ENCODE results near the gene ABHD5.
"Not testable (repeated sequence)": the region's sequence is repeated elsewhere in the genome, so short reads cannot be mapped to it uniquely, and the experiment has no call there.

ABHD5 gene

DNA sequence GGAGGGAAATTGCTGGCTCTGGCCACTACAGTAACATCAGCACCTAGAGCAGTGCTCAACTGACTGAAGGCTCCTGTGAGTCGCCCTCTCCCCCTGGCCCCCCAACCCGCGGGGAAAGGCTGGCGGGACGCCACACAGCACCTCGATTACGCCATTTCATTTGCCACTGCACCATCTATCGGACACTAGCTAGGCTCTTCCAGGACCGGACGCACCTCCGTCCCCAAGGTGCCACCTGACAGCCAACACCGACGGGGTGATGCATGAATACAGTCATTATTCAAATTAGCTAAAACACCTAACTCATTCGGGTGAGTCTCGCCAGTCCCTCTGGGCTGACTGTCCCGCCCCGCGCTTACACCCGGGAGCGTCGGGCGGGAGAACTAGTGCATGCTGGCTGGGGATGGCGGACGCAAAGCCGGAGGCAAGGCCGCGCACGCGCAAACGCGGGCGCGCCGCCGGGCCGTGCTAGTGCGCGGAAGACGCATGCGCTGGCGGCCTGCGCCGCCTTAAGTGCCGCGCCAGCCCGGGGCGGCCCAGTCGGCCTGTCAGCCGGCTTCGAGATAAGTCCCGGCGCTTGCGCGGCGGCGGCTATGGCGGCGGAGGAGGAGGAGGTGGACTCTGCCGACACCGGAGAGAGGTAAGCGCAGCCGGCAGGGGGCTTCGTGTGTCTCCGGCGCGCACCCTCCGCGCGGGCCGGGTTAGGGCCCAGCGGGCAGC lies at the start of gene ABHD5:
TSS of gene ABHD5 (plus strand) at position 539 of the 720 bp plus-strand sequence. CDS start at position 594, 55 bp downstream.
- DNase-seq, result peak; percentile 94

DNA sequence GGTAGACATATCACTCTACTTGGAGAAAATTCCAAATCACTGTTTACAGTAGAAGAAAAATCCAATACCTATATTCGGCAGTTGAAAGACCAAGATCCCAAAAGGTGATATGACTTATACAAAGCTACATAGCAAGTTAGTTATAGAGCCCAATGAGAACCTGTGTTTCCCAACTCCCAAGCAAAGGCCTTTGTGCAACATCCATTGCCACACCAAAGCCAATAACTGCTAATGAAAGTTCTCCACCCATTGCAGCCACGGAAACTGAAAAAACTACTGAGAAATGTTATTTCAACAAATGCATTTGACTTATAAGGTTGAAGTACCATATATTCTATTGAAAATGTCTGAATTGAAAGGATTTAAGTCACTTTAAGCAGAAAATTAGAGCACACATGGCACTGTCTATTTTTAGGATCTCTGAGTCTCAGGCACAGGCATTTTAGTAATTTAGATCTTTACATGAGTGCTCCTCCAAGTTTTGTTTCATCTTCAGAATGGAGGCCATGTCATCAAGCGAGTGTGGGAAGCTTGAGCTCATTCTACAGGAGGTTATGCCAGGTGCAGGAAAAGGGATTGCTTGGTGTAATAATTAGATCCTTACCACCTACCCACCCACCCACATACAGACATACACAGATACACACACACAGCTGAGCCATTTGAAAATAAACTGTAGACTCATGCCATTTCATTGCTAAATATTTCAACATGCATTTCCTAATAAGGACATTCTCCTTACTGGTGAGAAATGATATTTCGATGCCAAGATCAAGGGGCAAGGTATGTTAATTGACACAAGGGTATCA lies 49.2 kb upstream of the ABHD5 start:
- no peak for DNase-seq

DNA sequence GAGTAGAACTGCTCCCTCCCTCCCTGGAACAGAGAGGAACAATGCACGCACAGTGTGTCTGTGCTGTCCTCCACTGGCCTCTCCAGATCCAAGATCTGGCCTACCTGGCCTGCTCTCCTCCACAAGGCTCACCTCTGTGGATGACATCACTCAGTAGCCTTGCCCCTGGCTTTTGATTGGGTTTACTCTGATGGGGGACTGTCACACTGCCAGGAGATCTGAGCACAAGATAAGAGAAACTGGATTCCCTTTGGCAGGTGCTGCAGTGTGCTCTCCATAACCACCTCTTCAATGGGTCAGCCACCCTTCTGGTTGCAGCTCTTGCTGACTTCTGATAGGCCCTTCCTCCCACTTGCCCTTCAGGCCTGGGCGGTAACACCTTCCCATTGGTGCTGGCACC lies 46.3 kb upstream of the ABHD5 start:
- no peak for DNase-seq

DNA sequence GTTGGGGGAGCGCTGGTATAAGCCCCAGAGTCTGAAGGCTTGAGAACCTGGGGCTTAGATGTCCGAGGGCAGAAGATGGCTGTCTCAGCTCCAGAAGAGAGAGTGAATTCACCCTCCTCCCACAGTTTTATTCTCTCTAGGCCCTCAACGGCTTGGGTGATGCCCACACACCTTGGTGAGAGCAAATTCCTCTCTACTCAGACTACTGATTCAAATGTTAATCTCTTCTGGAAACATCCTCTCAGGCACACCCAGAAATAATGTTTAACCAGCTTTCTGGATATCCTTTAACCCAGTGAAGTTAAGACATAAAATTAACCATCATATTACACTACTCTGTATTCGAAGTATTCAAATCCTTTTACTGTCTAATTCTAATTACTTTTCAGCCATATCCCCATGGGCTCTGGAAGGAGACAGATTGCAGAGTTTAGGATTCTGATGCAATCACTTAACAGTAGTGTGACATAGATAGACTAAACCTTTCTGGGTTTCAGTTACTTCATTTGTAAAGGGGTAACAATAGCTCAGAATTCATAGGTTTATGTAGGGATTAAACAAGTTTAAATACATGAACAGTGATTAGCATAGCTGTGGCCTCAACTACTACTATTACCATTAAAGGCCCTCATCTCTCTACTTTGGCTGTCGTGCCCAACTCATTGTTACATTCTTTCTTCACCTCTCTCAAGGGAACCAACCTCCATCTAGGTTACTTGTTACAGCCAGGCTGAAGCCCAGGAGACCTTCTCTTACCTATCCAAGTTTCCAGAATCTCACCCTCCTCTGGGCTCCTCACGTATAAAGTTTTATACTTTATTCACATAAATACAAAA lies 43.2 kb upstream of the ABHD5 start:
- no peak for DNase-seq

DNA sequence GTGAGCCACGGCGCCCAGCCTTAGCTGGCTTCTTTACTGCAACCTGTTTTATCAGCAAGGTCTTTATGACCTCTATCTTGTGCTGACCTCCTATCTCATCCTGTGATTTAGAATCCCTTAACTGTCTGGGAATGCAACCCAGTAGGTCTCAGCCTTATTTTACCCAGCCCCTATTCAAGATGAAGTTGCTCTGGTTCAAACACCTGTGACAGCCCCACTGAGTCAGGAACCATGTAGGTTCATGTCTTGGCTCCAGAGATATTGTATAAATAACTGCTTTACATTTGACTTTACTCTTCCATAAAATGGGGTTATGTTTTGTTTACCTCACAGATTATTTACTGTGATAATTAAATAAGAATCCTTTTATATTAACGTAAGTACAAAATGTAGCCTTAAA lies 41.8 kb upstream of the ABHD5 start:
- DNase-seq, result no peak

DNA sequence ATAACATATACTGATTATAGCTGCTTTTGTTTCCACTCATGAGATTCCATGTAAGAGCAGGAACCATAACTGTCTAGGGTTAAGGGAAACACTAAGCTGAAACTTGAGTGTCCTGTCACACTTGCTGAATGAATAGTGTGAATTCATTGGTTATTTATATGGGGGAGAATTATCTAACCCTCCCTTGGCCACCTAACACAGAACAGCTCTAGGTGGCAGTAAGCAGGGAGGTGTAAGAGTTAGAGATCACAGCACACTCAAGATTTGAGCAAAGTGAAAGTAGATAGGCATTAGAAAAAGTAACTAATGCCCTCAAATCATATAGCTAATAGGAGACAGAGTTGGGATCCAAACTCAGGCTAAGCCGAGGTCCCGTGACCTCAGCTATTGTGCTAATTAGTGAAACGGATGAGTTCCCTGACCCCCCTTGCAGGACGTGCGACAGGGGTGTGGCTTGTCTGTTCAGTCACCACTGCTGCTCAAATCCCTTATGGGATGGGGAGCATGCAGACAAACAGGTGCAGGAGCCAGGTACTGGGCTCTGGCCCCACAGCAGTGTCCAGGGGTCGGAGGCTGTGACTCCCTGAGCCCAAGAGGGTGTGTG lies 41.3 kb upstream of the ABHD5 start:
- DNase-seq, result no peak

DNA sequence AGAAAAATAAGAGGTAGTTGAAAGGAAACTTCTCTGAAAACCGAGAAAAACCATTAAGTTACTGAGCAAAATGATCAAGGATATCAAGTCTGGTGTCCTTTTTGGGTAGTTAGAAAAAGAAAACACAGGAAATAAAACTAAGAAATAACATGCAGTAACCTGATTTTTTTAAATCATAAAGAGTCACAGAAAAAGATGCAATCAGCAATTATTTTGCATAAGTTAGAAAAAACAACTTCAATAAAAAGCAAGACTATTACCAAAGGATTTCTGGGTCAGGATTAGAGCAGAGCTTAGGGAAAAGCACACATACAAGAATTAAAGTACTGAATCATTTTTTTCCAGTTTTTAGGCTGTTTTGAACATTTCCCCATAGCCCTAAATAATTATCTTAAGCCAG lies 40.4 kb upstream of the ABHD5 start:
- DNase-seq, result no peak

DNA sequence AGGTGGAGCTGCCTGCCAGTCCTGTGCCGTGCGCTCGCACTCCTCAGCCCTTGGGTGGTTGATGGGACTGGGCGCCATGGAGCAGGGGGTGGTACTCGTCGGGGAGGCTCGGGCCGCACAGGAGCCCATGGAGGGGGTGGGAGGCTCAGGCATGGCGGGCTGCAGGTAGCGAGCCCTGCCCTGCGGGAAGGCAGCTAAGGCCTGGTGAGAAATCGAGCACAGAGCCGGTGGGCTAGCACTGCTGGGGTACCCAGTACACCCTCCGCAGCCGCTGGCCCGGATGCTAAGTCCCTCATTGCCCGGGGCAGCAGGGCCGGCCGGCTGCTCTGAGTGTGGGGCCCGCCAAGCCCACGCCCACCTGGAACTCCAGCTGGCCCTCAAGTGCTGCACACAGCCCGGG lies 34.3 kb upstream of the ABHD5 start:
- DNase-seq, result not testable (repeated sequence)

DNA sequence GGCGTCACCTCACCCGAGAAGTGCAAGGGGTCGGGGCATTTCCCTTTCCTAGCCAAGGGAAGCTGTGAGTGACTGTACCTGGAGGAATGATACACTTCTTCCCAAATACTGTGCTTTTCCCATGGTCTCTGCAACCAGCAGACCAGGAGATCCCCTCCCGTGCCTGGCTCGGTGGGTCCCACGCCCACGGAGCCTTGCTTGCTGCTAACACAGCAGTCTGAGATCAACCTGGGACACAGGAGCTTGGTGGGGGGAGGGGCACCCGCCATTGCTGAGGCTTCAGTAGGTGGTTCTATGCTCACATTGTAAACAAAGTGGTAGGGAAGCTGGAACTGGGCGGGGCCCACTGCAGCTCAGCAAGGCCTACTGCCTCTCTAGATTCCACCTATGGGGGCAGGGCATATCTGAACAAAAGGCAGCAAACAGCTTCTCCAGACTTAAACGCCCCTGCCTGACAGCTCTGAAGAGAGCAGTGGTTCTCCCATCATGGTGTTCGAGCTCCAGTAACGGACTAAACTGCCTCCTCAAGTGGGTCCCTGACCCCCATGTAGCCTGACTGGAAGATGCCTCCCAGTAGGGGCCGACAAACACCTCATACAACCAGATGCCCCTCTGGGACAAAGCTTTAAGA lies 31.4 kb upstream of the ABHD5 start:
- no peak for DNase-seq

DNA sequence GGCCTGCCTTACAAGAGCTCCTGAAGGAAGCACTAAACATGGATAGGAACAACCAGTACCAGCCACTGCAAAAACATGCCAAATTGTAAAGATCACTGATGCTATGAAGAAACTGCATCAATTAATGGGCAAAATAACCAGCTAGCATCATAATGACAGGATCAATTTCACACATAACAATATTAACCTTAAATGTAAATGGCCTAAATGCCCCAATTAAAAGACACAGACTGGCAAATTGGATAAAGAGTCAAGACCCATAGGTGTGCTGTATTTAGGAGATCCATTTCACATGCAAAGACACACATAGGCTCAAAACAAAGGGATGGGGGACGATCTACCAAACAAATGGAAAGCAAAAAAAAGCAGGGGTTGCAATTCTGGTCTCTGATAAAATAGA lies 29.4 kb upstream of the ABHD5 start:
- not testable (repeated sequence) for DNase-seq

DNA sequence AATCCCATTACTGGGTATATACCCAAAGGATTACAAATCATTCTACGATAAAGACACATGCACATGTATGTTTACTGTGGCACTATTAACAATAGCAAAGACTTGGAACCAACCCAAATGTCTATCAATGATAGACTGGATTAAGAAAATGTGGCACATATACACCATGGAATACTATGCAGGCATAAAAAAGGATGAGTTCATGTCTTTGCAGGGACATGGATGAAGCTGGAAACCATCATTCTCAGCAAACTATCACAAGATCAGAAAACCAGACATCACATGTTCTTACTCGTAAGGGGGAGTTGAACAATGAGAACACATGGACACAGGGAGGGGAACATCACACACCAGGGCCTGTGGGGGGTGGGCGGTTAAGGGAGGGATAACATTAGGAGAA lies 25.7 kb upstream of the ABHD5 start:
- DNase-seq, result not testable (repeated sequence)

DNA sequence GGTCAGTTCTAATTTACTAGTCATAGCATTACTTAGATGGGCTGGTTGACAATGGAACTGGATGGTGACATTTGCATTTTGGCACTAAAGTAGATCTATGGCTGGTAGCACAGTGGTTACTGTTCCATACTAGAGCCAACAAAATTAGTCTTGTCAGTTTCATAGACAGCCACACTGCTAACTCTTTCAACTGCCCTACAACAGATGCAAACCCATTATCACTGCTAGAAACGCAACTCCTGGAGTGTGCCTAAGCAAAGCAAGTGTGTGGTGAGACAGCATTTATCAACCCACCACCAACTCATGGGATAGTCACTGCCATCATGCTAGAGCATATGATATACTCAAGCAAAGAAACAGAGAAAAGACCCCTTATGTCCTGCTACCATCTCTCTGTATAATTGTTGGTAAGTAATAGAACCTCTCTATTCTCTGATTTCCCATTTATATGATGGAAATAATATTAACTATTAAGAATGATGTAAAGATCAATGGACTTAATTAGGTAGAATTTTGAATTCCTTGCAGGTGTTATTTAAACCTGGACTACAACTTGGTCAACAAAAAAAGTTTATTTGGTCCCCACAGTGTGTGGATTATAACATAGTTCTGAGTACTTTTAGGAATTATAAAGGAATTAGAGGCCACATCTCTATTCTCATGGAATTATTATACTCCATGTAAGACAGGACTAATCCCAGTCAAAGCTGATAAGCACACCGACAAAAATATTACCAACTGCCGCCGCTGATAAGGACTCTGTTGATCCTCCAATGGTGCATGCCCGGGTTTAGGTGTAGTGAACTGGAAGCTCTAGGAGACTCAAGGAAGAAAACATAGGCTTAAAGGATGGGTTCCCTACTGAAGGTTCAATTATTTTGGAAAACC lies 19.9 kb upstream of the ABHD5 start:
- DNase-seq, result no peak

DNA sequence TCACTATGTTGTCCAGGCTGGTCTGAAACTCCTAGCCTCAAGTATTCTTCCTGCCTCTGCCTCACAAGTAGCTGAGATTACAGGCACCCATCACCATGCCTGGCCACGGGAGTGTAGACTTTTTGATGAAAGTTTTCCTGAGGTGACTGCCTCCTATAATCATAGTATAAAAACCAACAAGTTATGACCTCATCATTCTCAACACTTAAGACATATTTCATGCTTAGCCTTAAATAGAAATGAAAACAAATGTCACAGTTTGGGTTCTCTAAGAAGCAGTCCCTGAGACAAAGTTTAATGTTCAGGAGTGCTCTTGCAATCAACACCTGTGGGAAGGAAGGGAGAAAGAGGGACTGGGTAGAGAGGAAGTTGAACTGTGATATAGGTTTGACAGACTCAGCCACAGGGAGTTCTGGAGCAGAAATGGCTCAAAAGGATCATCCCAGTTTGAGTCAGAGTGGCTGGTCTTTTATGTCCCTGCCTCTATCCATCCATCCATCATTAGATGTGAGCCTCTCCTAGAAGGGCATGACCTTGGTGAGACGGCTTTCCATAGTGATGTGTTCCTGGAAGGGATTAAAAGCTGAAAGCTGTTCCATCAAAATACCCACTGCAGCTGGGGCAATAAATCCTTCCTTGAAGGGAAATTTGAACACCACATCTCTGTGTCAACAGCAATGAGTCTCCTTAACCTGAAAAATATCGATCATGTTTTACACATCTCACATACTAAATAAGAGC lies 16.2 kb upstream of the ABHD5 start:
- DNase-seq, result no peak

DNA sequence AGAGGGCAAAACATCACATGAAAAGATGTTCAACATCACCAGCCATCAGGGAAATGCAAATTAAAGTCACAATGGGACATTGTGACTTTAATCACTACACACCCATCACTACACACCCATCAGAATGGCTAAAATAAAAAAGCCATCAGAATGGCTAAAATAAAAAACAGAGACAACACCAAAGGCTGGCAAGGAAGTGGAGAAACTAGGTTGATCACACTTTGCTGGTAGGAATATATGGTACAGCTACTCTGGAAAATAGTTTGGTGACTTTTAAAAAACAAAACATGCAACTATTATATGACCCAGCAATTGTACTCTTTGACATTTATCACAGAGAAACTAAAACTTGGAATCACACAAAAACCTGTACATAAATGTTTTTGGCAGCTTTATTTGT lies 15.1 kb upstream of the ABHD5 start:
- no peak for DNase-seq

DNA sequence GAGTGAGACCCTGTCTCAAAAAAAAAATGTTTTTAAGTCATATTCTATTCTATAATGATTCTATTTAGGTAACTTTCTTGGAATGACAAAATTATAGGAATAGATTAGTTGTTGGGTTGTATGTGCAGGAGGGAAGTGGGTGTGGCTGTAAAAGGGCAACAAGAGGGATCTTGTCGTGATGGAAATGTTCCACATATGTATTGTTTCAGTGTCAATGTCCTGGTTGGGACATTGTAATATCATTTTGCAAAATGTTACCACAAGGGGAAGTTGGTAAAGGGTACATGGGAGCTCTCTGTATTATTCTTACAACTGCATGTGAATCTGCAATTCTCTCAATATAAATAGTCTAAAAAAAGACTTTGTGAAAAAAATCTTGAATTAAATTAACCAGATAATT lies 14.3 kb upstream of the ABHD5 start:
- no peak for DNase-seq

DNA sequence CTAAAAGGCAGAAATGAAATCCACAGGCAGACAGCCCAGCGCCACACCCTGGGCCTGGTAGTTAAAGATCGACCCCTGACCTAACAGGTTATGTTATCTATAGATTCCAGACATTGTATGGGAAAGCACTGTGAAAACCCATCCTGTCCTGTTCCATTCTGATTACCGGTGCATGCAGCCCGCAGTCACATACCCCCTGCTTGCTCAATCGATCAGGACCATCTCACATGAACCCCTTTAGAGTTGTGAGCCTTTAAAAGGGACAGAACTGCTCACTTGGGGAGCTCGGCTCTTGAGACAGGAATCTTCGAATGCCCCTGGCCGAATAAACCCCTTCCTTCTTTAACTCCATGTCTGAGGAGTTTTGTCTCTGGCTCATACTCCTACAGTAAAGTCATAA lies 12.4 kb upstream of the ABHD5 start:
- not testable (repeated sequence) for DNase-seq

DNA sequence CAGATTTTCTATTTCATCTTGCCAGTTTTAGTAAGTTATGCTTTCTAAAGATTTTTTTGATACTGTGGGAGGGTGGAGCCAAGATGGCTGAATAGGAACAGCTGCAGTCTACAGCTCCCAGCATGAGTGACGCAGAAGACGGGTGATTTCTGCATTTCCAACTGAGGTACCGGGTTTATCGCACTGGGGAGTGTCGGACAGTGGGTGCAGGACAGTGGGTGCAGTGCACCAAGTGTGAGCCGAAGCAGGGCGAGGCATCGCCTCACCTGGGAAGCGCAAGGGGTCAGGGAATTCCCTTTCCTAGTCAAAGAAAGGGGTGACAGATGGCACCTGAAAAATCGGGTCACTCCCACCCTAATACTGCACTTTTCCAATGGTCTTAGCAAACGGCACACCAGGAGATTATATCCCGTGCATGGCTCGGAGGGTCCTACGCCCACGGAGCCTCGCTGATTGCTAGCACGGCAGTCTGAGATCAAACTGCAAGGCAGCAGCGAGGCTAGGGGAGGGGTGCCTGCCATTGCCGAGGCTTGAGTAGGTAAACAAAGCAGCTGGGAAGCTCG lies 11.8 kb upstream of the ABHD5 start:
- DNase-seq, result not testable (repeated sequence)

DNA sequence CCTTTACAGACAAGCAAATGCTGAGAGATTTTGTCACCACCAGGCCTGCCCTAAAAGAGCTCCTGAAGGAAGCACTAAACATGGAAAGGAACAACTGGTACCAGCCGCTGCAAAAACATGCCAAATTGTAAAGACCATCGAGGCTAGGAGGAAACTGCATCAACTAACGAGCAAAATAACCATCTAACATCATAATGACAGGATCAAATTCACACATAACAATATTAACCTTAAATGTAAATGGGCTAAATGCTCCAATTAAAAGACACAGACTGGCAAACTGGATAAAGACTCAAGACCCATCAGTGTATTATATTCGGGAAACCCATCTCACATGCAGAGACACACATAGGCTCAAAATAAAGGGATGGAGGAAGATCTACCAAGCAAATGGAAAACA lies 9.9 kb upstream of the ABHD5 start:
- DNase-seq, result not testable (repeated sequence)

DNA sequence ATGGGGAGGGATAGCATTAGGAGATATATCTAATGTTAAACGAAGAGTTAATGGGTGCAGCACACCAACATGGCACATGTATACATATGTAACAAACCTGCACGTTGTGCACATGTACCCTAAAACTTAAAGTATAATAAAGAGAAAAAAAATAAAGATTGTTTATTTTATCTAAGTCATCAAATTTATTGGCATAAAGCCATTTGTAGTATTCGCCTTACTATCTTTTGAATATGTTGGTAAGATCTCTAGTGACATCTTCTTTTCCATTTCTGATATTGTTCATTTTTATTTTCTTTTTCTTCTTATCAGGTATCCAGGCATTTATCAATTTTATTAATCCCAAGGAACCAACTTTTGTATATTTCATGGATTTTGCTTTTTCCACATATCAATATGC lies 5.8 kb upstream of the ABHD5 start:
- no peak for DNase-seq

DNA sequence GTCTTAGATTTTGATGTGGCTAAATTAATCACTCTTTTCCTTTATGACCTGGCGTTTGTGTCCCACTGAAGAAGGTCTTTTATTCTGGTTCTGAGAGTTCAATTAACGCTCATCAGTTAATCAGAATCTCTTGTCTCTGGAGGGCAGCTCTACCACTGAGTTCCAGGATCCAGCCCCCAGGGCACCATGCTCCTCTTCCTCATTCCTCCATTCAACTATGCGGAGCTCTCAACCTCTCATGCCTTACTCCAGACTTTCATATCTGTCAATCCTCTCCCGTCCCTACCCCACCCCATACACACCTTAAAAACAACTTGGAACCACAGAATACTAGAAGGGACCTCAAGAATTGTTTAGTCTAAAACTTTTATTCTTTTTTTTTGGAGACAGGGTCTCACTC lies 4.8 kb upstream of the ABHD5 start:
- no peak for DNase-seq

Measured in right forelimb (tissue), 1 donor.